Astrocyte (in vitro differentiated cells and primary cell): Measurements from ENCODE around the gene SEMA4D. TPM values are rescaled to one million over a fixed set of nuclear protein-coding genes. Genes with fewer than 3 reads are reported as not detected.

ENCODE experiments used
- DNase-seq: peaks from one replicate; pipeline ENCODE4 v3.0.0-alpha.2; 2010; ENCODE audit warnings: low read depth
- FAIRE-seq: peaks from 2 replicates; lab custom pipeline; 2011; peaks lifted over from hg19 to GRCh38; lab: Jason Lieb, UNC
- H2AFZ ChIP-seq: 2 replicates; pipeline ENCODE4 v1.6.0; 2012; ENCODE audit warnings: low read depth, low read length, inconsistent platforms
- H3K27ac ChIP-seq: 2 replicates; pipeline ENCODE4 v1.5.1; 2011; ENCODE audit warnings: low read depth, low read length, inconsistent platforms
- H3K27me3 ChIP-seq: 2 replicates; pipeline ENCODE4 v1.6.0; 2011; ENCODE audit warnings: low read length, inconsistent platforms; ENCODE audit not compliant: insufficient read depth
- H3K36me3 ChIP-seq: 2 replicates; pipeline ENCODE4 v1.5.1; 2011; ENCODE audit warnings: low read length, inconsistent platforms; ENCODE audit not compliant: insufficient read depth
- H3K4me1 ChIP-seq: 2 replicates; pipeline ENCODE4 v1.5.1; 2011; ENCODE audit warnings: low read length, inconsistent platforms; ENCODE audit not compliant: insufficient read depth
- H3K4me2 ChIP-seq: 2 replicates; pipeline ENCODE4 v1.6.0; 2012; ENCODE audit warnings: low read length, inconsistent platforms
- H3K4me3 ChIP-seq: 2 replicates; pipeline ENCODE4 v1.5.1; 2011; ENCODE audit warnings: low read depth, mild to moderate bottlenecking, low read length, inconsistent platforms; ENCODE audit not compliant: insufficient read depth
- H3K79me2 ChIP-seq: 2 replicates; pipeline ENCODE4 v1.6.0; 2012; ENCODE audit warnings: mild to moderate bottlenecking, low read length, inconsistent platforms; ENCODE audit not compliant: insufficient read depth
- H3K9ac ChIP-seq: 2 replicates; pipeline ENCODE4 v1.6.0; 2012; ENCODE audit warnings: mild to moderate bottlenecking, low read length, inconsistent platforms
- H3K9me3 ChIP-seq: 2 replicates; pipeline ENCODE4 v1.5.1; 2012; ENCODE audit warnings: low read depth, mild to moderate bottlenecking, low read length, inconsistent platforms; ENCODE audit not compliant: insufficient read depth
- H4K20me1 ChIP-seq: 2 replicates; pipeline ENCODE4 v1.6.0; 2012; ENCODE audit warnings: low read length, inconsistent platforms; ENCODE audit not compliant: insufficient read depth
- H3K27ac Mint-ChIP-seq: one replicate; pipeline ENCODE4 v1.8.0; 2021; ENCODE audit warnings: mild to moderate bottlenecking, mixed read lengths; ENCODE audit not compliant: unreplicated experiment
- H3K27me3 Mint-ChIP-seq: one replicate; pipeline ENCODE4 v1.8.0; 2021; ENCODE audit warnings: low read depth, mixed read lengths; ENCODE audit not compliant: unreplicated experiment
- H3K36me3 Mint-ChIP-seq: one replicate; pipeline ENCODE4 v1.8.0; 2021; ENCODE audit warnings: low read depth, mixed read lengths; ENCODE audit not compliant: unreplicated experiment
- H3K4me1 Mint-ChIP-seq: one replicate; pipeline ENCODE4 v1.8.0; 2021; ENCODE audit warnings: low read depth, mixed read lengths; ENCODE audit not compliant: unreplicated experiment
- H3K4me3 Mint-ChIP-seq: one replicate; pipeline ENCODE4 v1.8.0; 2021; ENCODE audit warnings: mild to moderate bottlenecking, moderate library complexity, mixed read lengths; ENCODE audit not compliant: unreplicated experiment
- H3K9me3 Mint-ChIP-seq: one replicate; pipeline ENCODE4 v1.8.0; 2021; ENCODE audit warnings: mild to moderate bottlenecking, mixed read lengths; ENCODE audit not compliant: unreplicated experiment
- CTCF ChIP-seq: IDR thresholded peaks from 2 replicates; pipeline ENCODE4 v1.5.1; 2011; ENCODE audit warnings: low read depth, mild to moderate bottlenecking, inconsistent platforms, low read length, moderate library complexity; ENCODE audit not compliant: insufficient read depth
- EZH2 ChIP-seq: IDR thresholded peaks from 2 replicates; pipeline ENCODE4 v1.6.1; 2012; ENCODE audit warnings: mild to moderate bottlenecking, low read length, inconsistent platforms; ENCODE audit not compliant: insufficient read depth
- total RNA-seq: library from RNA; stranded (reverse); gene quantifications from 2 replicates; pipeline ENCODE4 v1.2.1, GENCODE V29; 2021

SEMA4D gene
- total RNA-seq, 1 donor from 2014 or later: 6.2 TPM

DNA sequence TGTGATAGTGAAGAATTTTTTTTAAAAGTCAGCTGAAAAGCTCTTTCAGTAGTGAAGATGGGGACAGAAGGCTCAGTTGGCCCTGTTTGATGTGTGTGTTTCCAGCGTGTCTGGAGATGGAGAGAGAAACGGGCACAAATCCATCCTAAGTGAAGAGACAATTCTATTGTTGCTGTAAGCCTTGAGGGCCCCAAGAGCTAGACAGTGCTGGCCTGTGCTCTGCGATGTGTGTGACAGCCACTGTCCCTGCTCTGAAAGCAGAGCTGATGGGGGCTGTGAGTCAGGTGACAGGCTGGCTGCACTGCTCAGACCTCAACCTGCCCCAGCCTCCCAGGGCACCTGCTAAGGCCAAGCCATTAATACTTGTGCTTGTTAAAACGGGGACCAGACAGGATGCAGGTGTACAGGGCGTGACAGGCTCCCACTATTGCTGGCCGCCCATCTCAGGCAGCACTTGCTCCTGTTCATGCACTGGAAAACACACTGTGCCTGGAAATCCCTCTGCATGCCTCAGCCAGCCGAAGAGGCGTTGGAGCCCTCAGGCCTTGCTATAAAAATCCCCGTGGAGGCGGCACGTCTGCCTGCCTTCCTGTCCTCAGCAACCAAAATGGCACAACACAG lies 44.6 kb upstream of the SEMA4D start:
- no peak for FAIRE-seq
- Histone ChIP-seq H3K27me3 (peaks cover 3% of the 10 kb centered on the region), H3K36me3 (no peaks in the 10 kb centered on the region), H3K4me2 (no peak overlapping the region), H3K4me3 (no peak overlapping the region), H3K9ac (no peak overlapping the region), H4K20me1 (no peaks in the 10 kb centered on the region), H3K79me2 (no peaks in the 10 kb centered on the region), H3K9me3 (peaks cover 4% of the 10 kb centered on the region), H2AFZ (no peak overlapping the region), H3K27ac (no peak overlapping the region), H3K4me1 (no peaks in the 10 kb centered on the region)
- Mint-ChIP-seq H3K4me3 (no peak overlapping the region), H3K27ac (no peak overlapping the region), H3K4me1 (peaks cover 3% of the 10 kb centered on the region), H3K27me3 (peaks cover 6% of the 10 kb centered on the region), H3K36me3 (peaks cover 3% of the 10 kb centered on the region), H3K9me3 (peaks cover 18% of the 10 kb centered on the region)
- DNase-seq: no peak
- no peak for TF ChIP-seq EZH2
- TF ChIP-seq CTCF: no peak

DNA sequence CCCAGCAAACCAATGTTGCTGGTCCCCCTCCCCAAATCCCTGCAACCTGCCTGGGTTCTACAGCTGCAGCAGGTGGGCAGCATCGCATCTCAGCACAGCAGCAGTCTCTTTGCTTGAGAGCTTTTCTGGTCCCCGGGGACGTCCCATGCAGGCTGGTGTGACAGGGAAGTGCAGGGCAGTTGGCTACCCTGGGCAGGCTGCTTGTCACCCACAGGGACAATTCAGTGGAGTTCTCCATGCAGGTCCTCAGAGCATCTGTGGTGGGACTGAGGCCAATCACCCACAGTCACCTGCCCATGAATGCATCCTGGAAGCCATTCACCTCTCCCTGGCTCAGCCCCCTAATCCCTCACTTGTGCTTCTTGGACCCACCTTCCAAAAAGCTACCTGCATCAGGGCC lies 43.9 kb upstream of the SEMA4D start:
- no peaks in the 10 kb centered on the region for H3K36me3 ChIP-seq
- H3K9ac ChIP-seq: no peak overlapping the region
- no peaks in the 10 kb centered on the region for H3K4me1 ChIP-seq
- H3K9me3 ChIP-seq: peaks cover 4% of the 10 kb centered on the region
- no peaks in the 10 kb centered on the region for H3K79me2 ChIP-seq
- Mint-ChIP-seq H3K9me3 (peaks cover 18% of the 10 kb centered on the region), H3K27me3 (peaks cover 6% of the 10 kb centered on the region), H3K4me1 (peaks cover 3% of the 10 kb centered on the region), H3K27ac (no peak overlapping the region), H3K36me3 (peaks cover 3% of the 10 kb centered on the region), H3K4me3 (no peak overlapping the region)
- FAIRE-seq (no peak), DNase-seq (no peak)
- TF ChIP-seq EZH2: no peak
- no peak for TF ChIP-seq CTCF
- H3K27me3 ChIP-seq: peaks cover 3% of the 10 kb centered on the region
- H4K20me1 ChIP-seq: no peaks in the 10 kb centered on the region
- H2AFZ ChIP-seq: no peak overlapping the region
- no peak overlapping the region for H3K27ac ChIP-seq
- H3K4me3 ChIP-seq: no peak overlapping the region
- H3K4me2 ChIP-seq: no peak overlapping the region

- Histone ChIP-seq H3K36me3 (no peaks in the 10 kb centered on the region), H3K9me3 (peaks cover 2% of the 10 kb centered on the region), H3K4me1 (no peaks in the 10 kb centered on the region), H3K4me2 (no peak overlapping the region), H3K27ac (no peak overlapping the region), H3K27me3 (peaks cover 3% of the 10 kb centered on the region), H4K20me1 (no peaks in the 10 kb centered on the region), H3K9ac (no peak overlapping the region), H3K79me2 (no peaks in the 10 kb centered on the region), H3K4me3 (no peak overlapping the region), H2AFZ (no peak overlapping the region)
- Mint-ChIP-seq H3K27me3 (peaks cover 6% of the 10 kb centered on the region), H3K27ac (no peak overlapping the region), H3K36me3 (no peaks in the 10 kb centered on the region), H3K9me3 (peaks cover 3% of the 10 kb centered on the region), H3K4me3 (no peak overlapping the region), H3K4me1 (peaks cover 3% of the 10 kb centered on the region)
- DNase-seq: no peak
- TF ChIP-seq EZH2 (no peak), CTCF (no peak)
- FAIRE-seq: no peak
These were observed 41.5 kb upstream of the SEMA4D start for GRCh38 chr9:89539374-89539773.
